GM21528 (cell line): ENCODE measurements around the gene GRIK4.

ENCODE experiments used
- ATAC-seq: cut with Tn5 transposase; IDR thresholded peaks from one replicate; pipeline ENCODE4 v1.9.1; 2021; ENCODE audit warnings: mild to moderate bottlenecking, moderate library complexity; ENCODE audit not compliant: unreplicated experiment, low FRiP score

GRIK4 gene

DNA sequence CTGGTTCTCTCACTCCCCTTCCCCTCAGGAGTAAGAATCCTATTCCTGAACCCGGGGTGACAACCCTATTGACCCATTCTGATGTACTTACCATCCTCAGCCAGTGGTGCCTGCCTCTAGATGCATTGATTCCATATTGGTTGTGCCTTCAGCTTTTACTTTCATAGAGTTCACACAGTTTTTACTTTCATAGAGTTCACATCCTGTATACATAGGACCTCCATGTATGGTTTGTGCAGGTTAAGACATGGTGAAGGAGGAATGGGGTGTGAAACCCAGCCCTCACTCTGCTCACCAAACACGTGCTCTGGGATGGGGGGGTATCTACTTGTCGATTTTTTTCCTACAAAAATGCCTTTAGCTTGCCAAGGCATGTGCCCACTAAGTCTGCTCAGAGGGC, 406.7 kb downstream of the GRIK4 start:
- no peak for ATAC-seq

DNA sequence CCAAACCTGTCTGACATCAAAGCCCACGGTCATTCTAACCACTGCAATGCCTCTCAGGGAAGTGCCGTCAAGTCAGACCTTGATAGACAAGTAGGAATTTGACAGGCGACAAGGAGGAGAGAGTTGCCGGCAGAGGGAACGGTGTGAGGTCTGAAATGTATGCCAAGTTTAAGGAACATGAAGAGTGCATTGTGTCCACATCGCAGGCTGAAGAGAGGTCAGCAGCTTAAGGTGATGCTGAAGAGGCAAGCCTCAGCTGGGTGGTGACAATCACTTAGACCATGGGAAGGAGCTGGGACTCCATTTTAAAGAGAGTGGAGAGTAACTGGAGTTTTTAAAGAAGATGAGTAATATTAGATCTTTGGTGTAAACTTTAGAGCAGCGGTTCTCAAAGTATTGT, 407.5 kb downstream of the GRIK4 start:
- ATAC-seq = no peak

DNA sequence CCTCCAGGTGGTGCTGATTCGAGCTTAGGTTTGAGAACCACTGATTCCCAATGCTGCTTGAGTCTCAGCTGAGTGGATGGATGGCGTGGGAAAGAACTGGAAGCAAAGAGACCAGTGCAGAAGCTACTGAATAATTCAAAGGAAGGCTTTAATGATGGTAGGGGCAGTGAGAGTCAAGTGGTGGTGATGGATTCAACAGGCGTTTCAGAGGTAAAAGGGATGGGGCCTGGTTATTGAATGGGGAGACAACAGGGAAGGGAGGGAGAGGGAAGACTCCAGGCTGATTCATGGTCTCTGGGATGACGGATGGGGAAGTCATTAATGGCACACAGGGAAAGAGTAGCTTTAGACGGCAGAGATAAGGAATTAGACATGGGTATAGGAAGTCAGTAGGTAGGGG, 408.0 kb downstream of the GRIK4 start:
- ATAC-seq = no peak

DNA sequence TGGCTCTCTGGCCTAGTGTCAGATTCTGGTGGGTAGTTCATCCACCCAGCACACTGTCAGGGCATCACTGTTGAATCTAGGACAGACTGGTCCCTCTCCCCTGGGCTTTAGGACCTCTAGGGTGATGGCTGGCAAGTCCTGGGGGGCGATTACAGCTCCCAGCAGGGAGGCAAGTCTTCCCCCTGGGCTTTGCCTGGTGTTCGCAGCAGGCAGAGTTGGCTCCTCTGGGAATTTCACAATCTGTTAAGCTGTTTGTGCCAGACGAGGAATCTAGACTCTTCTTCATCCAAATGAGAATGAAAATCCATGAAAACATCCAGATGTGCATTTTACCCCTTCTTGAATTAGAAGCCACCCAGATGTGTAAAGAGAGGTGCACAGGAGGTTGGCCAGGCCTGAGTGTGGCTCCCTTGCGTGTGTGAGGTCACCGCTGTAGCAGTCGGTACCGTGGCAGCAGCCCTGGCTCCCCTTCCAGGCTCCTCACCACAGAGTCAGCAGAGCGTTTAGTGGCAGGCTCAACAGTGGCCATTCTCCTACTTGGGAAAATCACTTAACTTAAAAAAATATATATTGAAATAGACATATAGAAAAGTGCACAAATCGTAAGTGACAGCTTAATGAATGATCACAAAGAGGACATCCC, 412.4 kb downstream of the GRIK4 start:
- no peak for ATAC-seq

DNA sequence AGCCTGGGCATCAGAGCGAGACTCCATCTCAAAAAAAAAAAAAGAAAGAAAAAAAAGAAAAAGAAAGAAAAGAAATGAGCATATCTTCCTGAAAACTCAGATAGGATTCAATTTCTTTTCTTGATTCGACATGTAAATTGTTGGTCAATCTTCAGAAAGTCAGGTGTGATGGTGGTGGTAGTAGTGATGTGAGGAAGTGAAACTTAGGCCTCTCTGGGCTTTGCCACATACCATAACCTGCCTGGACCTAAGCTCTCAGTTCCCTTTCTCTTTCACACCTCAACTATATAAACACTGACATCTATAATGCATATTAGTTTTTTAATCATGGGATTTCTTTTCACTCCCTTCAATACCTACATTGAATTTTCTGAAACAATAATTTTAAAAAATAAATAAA, 414.4 kb downstream of the GRIK4 start:
- ATAC-seq = peak; percentile 97

DNA sequence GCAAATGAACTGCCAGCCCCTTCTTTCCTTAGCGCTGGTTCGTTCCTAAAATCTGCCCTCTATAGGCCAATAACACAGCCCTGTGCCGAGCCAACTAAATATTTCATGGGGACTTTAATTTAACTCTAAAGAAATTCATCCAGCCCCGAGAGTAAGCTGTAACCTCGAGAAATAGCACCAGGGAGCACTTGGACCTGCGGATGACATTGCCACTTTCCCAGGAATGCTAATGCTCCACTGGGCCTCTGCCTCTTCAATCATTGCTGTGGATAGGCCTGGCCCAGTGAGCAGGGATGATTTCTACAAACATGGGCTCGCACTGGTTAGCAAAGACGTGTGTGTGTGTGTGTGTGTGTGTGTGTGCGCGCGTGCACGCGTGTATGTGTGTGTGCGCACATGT, 417.1 kb downstream of the GRIK4 start:
- ATAC-seq = no peak

DNA sequence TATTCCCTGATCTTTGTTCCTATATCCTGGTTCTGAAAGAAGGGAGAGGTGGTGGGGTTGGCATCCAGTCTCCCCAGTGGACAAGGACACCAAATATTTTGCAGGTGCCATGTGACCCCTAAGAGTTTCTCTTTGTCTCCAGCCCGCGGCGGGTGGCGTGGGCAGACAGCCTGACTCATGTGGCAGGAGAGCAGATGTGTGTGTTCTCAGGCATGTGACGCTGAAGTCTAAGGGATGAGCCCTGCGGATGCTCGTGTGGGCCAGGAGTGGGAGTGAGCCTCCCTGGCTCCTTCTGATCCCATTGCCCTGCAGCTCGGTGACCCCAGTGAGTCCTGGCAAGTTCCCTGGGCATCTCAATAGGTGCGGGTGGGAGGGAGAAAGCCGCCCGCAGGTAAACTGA, 417.5 kb downstream of the GRIK4 start:
- no peak for ATAC-seq

DNA sequence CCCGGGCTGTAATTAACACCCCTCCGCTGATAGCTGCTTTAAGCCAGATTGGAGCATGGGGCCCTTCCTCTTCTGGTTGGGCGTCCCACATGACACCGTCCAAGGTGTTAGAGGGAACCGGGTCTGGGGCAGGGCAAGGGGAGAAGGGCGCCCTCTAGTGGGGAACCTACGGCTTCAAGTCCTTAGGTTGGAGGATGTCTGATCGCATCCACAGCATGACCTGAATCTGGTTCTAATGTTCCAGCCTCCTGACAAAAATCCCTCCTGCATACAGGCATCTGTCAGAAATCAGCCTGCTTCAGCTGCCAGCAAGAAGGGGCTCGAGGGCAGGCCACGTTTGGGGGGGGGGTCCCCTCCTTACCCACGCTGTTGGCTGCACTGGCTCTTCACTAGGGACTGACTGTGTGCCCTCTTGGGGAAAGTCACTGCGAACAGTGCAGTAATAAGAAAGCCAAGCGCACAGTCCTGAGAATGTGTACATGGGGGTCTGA, 418.2 kb downstream of the GRIK4 start:
- ATAC-seq = no peak

DNA sequence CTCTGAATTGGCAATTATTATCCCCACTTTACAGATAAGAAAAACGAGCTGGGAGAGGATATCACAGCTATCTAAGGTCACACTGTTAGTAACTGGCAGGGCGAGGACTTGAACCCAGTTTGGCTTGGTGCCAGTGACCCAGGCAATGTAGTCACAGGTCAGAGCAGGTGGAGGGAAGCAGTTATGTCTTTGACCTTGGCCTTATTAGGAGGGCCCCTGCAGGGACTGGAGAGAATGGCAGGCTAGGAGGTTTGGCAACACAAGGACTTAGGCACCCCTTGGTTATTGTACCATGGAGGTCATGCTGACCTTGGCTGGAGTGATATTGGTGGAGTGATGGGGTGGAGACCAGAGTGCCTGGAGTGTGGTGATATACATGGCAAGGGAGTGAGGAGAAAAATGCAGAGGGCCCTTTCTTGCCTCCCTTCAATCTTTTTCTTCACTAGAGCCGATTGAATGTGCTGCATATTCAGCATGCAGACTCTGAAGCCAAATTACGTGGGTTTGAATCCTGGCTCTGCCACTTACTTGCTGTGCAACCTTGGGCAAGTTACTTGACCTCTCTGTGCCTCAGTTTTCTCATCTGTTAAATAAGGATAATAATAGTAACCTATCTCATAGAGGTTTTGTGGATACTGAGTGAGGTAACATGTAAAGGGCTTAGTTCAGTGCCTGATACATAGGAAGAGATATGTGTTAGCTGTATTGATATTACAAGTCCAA, 419.7 kb downstream of the GRIK4 start:
- ATAC-seq = no peak

DNA sequence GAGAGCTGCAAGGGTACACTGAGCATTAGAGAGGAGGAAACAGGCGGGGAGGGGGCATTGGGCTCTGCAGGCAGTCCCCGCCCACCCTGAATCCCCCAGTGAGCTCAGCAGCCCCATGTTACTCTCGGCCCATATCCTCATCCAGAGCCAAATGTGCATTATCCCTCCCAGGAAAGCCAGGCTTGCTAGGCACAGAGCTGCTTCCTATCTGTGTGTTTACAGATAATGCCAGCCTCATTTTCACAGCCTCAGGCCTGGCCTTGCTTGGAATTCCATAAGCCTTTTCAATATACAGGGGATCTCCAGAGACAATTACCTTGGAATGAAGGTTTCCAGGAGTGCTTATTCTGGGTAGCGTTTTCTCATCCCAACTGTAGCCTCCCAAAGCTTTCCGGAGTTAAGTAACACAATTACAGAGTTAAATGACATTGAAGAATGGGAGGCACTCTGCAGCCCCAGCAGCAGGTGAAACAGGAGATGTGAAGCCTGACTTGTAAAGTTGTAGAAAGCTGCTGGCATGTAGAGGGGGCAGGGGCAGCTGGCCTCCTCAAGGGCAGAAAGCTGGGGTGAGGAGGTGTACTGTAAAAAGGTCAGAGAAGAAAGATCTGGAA, 420.9 kb downstream of the GRIK4 start:
- no peak for ATAC-seq

DNA sequence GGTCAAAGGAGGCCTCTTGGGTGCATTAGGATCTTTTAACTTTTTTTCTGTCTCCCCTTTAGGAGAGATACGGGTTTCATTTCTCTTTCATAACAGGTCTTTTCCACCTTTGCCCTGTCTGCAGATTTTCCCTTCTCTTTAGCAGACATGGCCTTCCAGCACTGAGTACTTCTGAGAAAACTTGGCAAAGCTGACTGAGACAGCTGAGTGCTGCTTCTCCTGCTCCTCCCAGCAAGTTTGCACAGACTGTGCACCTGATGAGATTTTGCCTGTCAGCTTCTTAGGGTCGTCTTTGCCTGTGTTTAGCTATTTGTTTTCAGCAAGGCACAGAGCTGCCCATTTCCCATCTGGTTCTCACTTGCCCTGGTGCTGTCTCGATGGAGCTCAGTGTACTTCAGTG, 424.8 kb downstream of the GRIK4 start:
- ATAC-seq = no peak

DNA sequence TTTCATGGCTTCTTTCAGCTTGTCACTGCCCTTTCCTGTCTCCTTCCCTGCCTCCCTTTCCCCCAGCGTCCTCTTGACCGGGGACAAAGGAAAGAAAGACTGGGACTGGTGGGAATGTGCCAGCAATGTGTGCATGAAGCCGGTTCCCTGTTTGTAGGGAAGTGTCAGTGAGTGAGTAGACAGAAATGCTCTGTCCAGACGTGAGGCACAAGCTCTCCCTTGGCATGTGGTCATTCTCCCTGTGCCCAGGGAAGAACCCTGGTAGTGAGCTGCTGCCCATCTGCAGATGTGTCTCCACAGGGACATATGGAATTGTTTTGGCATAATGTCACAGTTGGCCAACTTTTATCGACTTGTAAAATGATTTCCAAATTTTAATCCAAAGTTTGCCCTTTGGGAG, 426.0 kb downstream of the GRIK4 start:
- ATAC-seq = no peak

DNA sequence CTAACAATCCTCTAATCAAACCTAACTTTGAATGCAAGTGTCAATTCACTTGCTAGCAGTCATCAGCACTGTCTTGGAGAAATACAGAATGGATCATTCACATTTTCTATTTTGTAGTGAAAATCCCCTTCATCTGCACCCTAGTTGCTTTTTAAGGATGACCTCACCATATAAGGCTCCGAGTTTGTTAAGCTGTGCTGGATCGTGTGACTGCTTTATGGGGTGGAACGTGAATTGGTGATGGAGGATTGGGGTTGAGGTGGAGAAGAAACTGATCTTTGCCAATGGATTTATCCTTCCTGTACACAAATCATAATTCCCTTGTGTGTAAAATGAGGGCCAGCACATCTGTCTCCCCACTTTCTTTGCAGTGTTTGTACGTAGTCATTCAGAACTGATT, 426.7 kb downstream of the GRIK4 start:
- ATAC-seq = no peak

DNA sequence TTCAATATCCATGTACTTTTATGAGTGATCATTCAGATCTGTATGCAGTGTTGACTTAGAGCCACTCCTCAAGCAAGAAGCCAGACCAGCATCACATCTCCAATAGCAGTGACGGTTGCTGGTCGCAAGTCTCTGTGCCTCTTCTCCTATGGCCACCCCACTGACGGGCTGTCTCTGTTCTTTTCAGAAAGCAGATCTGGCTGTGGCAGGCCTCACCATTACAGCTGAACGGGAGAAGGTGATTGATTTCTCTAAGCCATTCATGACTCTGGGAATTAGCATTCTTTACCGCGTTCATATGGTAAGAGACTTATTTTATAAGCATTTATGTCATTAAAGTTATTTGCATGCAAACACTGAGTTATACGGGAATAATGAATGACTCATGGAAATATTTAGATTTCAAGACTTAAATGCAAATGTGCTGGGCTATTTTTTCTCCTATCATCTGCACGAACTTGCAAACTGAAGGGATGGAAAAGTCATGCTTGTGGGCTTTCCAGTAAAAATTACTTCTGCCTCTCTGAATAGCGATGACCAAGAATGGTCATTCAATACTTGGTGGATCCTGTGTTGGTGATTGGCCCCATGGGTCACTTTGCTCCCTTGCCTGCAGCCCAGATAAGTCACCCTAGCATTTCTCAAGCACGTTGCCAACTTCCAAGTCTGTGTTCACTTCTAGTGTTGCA, 428.8 kb downstream of the GRIK4 start:
- ATAC-seq = no peak

DNA sequence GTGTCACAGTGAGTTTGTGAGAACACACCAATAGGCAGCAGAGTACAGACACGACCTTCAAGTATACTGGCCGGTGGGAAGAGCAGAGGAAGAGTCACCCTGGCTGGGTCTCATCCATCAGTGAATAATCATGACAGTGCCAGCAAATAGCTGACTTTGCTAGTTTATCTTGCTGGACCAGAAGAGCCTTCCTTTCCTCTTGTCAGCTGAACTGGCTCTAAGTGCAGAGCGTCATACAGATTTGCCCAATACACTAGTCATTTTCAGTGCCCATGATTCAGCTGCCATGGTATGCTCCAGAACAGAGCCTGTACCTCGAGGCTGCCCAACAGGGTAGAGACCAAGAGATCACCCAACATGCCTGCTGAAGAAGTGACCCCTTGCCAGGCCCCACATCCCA, 429.5 kb downstream of the GRIK4 start:
- ATAC-seq = no peak

DNA sequence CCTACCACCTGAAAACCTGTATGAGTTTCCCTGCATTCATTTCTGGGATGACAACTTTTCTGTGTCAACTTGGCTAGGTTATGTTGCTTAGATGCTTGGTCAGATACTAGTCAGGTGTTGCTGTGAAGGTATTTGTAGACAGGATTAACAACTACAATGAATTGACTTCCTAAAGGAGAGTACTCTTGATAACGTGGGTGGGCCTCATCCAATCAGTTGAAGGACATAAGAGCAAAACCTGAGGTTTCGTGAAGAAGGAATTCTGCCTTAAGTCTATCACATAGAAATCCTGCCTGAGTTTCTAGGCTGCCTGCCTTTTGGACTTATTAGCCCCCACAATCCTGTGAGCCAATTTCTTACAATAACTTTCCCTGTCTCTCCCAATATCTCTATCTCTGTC, 431.2 kb downstream of the GRIK4 start:
- no peak for ATAC-seq

DNA sequence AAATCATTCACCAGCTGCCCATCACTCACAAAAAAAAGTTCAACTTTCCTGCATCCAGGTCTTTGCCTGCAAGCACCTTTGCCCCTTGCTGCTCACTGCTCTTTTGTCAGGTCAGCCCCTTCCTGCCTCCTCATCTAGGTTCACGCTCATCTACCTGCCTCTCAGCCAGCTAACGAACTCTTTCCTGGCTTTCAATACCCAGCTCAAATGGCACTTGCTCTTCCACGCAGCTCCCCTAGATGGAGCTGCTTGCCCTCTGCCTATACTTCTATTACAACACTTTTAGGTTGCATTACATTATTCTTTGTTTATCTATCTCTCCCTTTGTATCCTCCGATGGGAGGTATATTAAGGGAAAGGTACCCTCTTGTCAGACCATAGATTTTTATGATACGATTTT, 433.5 kb downstream of the GRIK4 start:
- ATAC-seq = no peak

DNA sequence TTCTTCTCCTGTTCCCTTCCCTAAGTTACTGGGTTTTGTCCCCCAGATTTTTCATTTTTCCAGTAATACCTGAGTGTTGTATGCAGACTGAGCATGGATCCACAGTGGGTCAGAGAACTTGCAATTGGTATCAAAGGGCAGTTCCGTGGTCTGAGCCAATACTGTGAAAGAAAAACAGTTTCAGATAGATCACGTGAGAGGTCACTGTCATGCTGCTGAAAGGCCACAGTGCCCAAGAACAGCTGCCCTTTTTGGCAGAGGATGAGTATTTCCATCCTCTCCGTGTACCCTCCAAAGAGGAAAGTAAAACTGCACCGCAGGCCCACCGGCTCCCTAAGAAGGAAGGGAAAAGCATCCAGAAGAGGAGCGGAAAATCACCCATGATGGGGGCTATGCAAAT, 439.3 kb downstream of the GRIK4 start:
- no peak for ATAC-seq

DNA sequence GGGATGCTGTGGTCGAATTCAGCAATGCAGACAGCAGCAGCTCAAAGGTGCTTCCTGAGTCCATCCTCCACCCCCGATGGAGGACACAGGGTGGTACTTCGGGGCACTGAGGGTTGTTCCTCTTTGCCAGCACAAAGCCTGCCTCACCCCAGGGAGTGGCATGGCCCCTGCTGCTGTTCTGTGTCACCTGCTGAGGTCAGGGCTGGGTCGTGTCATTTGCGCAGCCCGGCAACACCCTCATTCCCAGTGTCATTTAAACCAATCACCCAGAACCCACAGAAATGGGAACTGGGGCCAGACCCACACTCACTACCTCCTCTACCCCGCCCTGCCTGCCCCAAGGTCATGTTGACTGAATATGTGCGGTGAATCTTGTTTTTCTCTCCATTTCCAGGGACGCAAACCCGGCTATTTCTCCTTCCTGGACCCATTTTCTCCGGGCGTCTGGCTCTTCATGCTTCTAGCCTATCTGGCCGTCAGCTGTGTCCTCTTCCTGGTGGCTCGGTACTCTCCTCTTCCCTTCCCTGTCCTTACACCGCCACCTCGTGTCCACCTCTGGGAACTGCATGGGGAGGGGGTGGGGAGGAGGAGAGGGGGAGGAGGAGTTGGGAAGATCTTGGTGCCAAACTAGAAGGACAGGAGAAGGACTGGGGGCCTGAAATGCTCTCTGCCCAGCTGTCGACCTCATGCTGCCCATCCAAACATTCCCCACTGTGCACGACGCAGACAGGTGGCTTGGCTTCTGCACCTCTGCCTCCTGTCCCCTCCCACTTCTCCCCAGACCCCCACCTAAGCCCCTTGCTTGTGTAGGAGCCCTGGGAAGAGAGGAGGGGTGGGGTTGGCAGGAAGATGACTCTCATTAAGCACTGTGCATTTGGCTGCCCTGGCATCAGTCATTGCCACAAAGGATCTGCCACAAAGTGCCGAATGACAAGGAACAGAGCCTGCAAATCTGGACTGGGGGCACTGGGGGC, 441.2 kb downstream of the GRIK4 start:
- no peak for ATAC-seq

DNA sequence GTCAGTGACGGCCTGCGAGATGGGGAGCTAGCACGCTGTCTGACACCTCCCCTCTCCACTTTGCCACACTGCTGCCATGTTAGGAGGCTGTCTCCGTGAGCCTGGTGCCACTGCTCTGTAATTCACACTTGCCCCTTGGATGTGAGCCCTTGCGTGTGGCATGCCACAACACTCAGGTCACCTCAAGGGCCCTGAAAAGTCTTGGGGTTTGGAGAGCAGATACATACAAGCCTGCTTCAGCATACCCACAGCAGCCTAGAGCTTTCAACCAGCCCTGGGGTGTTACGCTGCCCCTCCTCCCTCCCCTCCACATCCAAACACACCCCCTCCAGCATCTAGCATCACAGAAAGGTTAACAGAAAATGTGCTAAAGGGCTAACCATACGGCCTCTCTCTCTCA, 442.8 kb downstream of the GRIK4 start:
- ATAC-seq = no peak
